Natural killer cell (primary cell): ENCODE results near the gene GALNTL6. TPM values are rescaled to one million over a fixed set of nuclear protein-coding genes. Genes with fewer than 3 reads are reported as not detected.

Experiments used
- ATAC-seq, 3 donors: fragments of 150-1000 bp in 2 of 3; fragments of 200-7000 bp in 1 of 3; cut with Tn5 transposase; 1 replicate in 1 of 3; 2 replicates in 2 of 3; pipeline ENCODE4 v1.10.0; 2021; ENCODE audit warnings: mild to moderate bottlenecking in 2 of 3, moderate library complexity in 2 of 3
- DNase-seq, 2 donors: peaks; one replicate each; pipeline versions ENCODE4 v3.0.0 to v3.0.0-alpha.2; 2013 to 2021; ENCODE audit warnings: mixed read lengths in 1 of 2
- H3K27ac ChIP-seq: one replicate; pipeline ENCODE4 v1.5.1; 2013; ENCODE audit warnings: mild to moderate bottlenecking, low read length
- H3K27me3 ChIP-seq: one replicate; pipeline ENCODE4 v1.6.1; 2013; ENCODE audit warnings: low read length; ENCODE audit not compliant: control insufficient read depth, insufficient read depth
- H3K36me3 ChIP-seq: one replicate; pipeline ENCODE4 v1.6.1; 2013; ENCODE audit warnings: low read length; ENCODE audit not compliant: control insufficient read depth, insufficient read depth
- H3K4me1 ChIP-seq: one replicate; pipeline ENCODE4 v1.6.1; 2013; ENCODE audit warnings: low read length; ENCODE audit not compliant: control insufficient read depth, insufficient read depth
- H3K4me3 ChIP-seq: one replicate; pipeline ENCODE4 v1.5.1; 2013; ENCODE audit warnings: low read length
- H3K9me3 ChIP-seq: one replicate; pipeline ENCODE4 v1.6.1; 2013; ENCODE audit warnings: low read length; ENCODE audit not compliant: control insufficient read depth, insufficient read depth
- H3K27ac Mint-ChIP-seq, 2 donors: one replicate each; pipeline ENCODE4 v1.8.0; 2022; ENCODE audit warnings: mild to moderate bottlenecking in 2 of 2, mixed read lengths in 2 of 2, moderate library complexity in 1 of 2
- H3K27me3 Mint-ChIP-seq, 2 donors: one replicate each; pipeline ENCODE4 v1.8.0; 2022; ENCODE audit warnings: low read depth in 2 of 2, mixed read lengths in 2 of 2
- H3K36me3 Mint-ChIP-seq: one replicate; pipeline ENCODE4 v1.8.0; 2022; ENCODE audit warnings: mixed read lengths
- H3K4me1 Mint-ChIP-seq, 2 donors: one replicate each; pipeline ENCODE4 v1.8.0; 2022; ENCODE audit warnings: mixed read lengths in 2 of 2
- H3K4me3 Mint-ChIP-seq: one replicate; pipeline ENCODE4 v1.8.0; 2022; ENCODE audit warnings: mild to moderate bottlenecking, moderate library complexity, mixed read lengths
- H3K9me3 Mint-ChIP-seq, 2 donors: one replicate each; pipeline ENCODE4 v1.8.0; 2022; ENCODE audit warnings: mixed read lengths in 2 of 2
- WGBS: methylation state at CpG from one replicate; pipeline ENCODE4 v1.1.7; 2013; ENCODE audit warnings: missing lambda C conversion rate; ENCODE audit not compliant: insufficient coverage; 5-methylcytosine and 5-hydroxymethylcytosine counted together
- intact Hi-C: fragments of 100-400 bp; cut with micrococcal nuclease; formaldehyde crosslinking; loops from one replicate; pipeline ENCODE4 v1.14.2; 2022
- total RNA-seq, 4 donors: library from RNA; stranded (reverse); fragments of 120-200 nt in 1 of 4; gene quantifications; one replicate each; pipeline versions ENCODE4 v1.2.3 to v1.2.4, GENCODE V29; 2013 to 2022
- TF ChIP-seq, protein P1 (sequence below): fragments of 200-600 bp; IDR thresholded peaks from one replicate; pipeline ENCODE4 v1.8.0; 2022; ENCODE audit warnings: antibody characterized with exemption

Gene GALNTL6
- total RNA-seq, 3 donors from 2014 or later (not counting 1 experiment from before 2014, with no cell fraction given) = not detected

GRCh38 chr4:172485007-172485406, 671.8 kb downstream of the GALNTL6 start:
- no peak overlapping the region for H3K4me3 ChIP-seq
- TF ChIP-seq, protein P1, sequence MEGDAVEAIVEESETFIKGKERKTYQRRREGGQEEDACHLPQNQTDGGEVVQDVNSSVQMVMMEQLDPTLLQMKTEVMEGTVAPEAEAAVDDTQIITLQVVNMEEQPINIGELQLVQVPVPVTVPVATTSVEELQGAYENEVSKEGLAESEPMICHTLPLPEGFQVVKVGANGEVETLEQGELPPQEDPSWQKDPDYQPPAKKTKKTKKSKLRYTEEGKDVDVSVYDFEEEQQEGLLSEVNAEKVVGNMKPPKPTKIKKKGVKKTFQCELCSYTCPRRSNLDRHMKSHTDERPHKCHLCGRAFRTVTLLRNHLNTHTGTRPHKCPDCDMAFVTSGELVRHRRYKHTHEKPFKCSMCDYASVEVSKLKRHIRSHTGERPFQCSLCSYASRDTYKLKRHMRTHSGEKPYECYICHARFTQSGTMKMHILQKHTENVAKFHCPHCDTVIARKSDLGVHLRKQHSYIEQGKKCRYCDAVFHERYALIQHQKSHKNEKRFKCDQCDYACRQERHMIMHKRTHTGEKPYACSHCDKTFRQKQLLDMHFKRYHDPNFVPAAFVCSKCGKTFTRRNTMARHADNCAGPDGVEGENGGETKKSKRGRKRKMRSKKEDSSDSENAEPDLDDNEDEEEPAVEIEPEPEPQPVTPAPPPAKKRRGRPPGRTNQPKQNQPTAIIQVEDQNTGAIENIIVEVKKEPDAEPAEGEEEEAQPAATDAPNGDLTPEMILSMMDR = no peak
- peaks cover 3% of the 10 kb centered on the region for H3K9me3 ChIP-seq
- peaks cover 12 to 13% of the 10 kb centered on the region in 2 donors for H3K9me3 Mint-ChIP-seq
- H3K4me1 ChIP-seq = no peaks in the 10 kb centered on the region
- H3K27ac ChIP-seq = no peak overlapping the region
- WGBS = no CpG with 5 or more reads among the region's 3 CpGs
- no peak overlapping the region for H3K27ac Mint-ChIP-seq
- H3K36me3 Mint-ChIP-seq = no peaks in the 10 kb centered on the region
- intact Hi-C loops = no loop called here
- no peak for ATAC-seq
- no peak overlapping the region for H3K4me3 Mint-ChIP-seq
- H3K27me3 ChIP-seq = no peaks in the 10 kb centered on the region
- no peaks in the 10 kb centered on the region for H3K36me3 ChIP-seq
- H3K27me3 Mint-ChIP-seq = no peaks in the 10 kb centered on the region
- no peaks in the 10 kb centered on the region for H3K4me1 Mint-ChIP-seq
- DNase-seq = no peak

DNA sequence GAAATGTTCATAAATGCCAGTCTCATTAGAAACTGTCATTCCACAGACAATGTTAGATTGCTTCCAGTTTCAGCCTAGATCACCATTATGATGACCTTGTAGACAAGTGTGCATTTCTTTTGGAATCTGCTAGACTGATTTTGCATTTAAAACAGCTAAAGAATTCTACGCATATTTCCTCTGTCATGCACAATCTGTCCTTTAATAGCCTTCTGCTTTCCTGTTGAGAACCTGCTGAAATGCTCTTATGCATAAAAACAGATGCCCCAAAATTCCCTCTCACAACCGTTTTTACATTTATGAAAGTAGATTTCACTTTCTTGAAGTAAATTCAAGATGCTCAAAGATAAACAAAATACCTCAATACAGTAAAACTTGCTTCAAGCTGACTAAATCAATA, 673.3 kb downstream of the GALNTL6 start:
- TF ChIP-seq, protein P1 = no peak
- no peak for ATAC-seq
- H3K4me1 ChIP-seq = no peaks in the 10 kb centered on the region
- H3K27me3 ChIP-seq = no peaks in the 10 kb centered on the region
- peaks cover 2% of the 10 kb centered on the region for H3K9me3 ChIP-seq
- no peak overlapping the region for H3K4me3 Mint-ChIP-seq
- H3K4me1 Mint-ChIP-seq = no peaks in the 10 kb centered on the region
- no peaks in the 10 kb centered on the region for H3K36me3 Mint-ChIP-seq
- intact Hi-C loops = no loop called here
- no peak overlapping the region for H3K27ac ChIP-seq
- H3K27me3 Mint-ChIP-seq = no peaks in the 10 kb centered on the region
- H3K27ac Mint-ChIP-seq = no peak overlapping the region
- DNase-seq = no peak
- no peaks in the 10 kb centered on the region for H3K36me3 ChIP-seq
- WGBS = 87% methylated on average over 2 of the region's 2 CpGs
- H3K4me3 ChIP-seq = no peak overlapping the region
- peaks cover 10 to 13% of the 10 kb centered on the region in 2 donors for H3K9me3 Mint-ChIP-seq

GRCh38 chr4:172489861-172490260, 676.7 kb downstream of the GALNTL6 start:
- TF ChIP-seq, protein P1 = no peak
- ATAC-seq = no peak

GRCh38 chr4:172495769-172496168, 682.6 kb downstream of the GALNTL6 start:
- no peaks in the 10 kb centered on the region for H3K9me3 ChIP-seq
- ATAC-seq (no peak), DNase-seq (no peak)
- H3K27me3 Mint-ChIP-seq = no peaks in the 10 kb centered on the region
- H3K4me1 Mint-ChIP-seq = no peaks in the 10 kb centered on the region
- TF ChIP-seq, protein P1 = no peak
- H3K27ac ChIP-seq = no peak overlapping the region
- H3K36me3 ChIP-seq = no peaks in the 10 kb centered on the region
- 100% methylated on average over 1 of the region's 3 CpGs for WGBS
- H3K27ac Mint-ChIP-seq = no peak overlapping the region
- intact Hi-C loops = no loop called here
- H3K27me3 ChIP-seq = no peaks in the 10 kb centered on the region
- no peak overlapping the region for H3K4me3 ChIP-seq
- peaks cover 0 to 3% of the 10 kb centered on the region in 2 donors for H3K9me3 Mint-ChIP-seq
- no peak overlapping the region for H3K4me3 Mint-ChIP-seq
- no peaks in the 10 kb centered on the region for H3K36me3 Mint-ChIP-seq
- H3K4me1 ChIP-seq = no peaks in the 10 kb centered on the region

More at GRCh38 chr4:172489861-172490260, 676.7 kb downstream of the GALNTL6 start:
- H3K4me1 Mint-ChIP-seq = no peaks in the 10 kb centered on the region
- no peak overlapping the region for H3K4me3 Mint-ChIP-seq
- no peaks in the 10 kb centered on the region for H3K36me3 Mint-ChIP-seq
- intact Hi-C loops = no loop called here
- no peak overlapping the region for H3K27ac ChIP-seq
- DNase-seq = no peak
- H3K36me3 ChIP-seq = no peaks in the 10 kb centered on the region
- no peaks in the 10 kb centered on the region for H3K4me1 ChIP-seq
- H3K9me3 ChIP-seq = no peaks in the 10 kb centered on the region
- no peak overlapping the region for H3K27ac Mint-ChIP-seq
- H3K9me3 Mint-ChIP-seq = peaks cover 2 to 7% of the 10 kb centered on the region in 2 donors
- no peak overlapping the region for H3K4me3 ChIP-seq
- no peaks in the 10 kb centered on the region for H3K27me3 ChIP-seq
- H3K27me3 Mint-ChIP-seq = no peaks in the 10 kb centered on the region
